HS-27A (cell line): Measurements from ENCODE around the gene LENG1.
"Not testable (repeated sequence)": the region's sequence is repeated elsewhere in the genome, so short reads cannot be mapped to it uniquely, and the experiment has no call there.

Experiments
- DNase-seq: peaks from one replicate; pipeline ENCODE4 v3.0.0-alpha.2; 2012; ENCODE audit warnings: low read depth, missing footprints

LENG1 gene

DNA sequence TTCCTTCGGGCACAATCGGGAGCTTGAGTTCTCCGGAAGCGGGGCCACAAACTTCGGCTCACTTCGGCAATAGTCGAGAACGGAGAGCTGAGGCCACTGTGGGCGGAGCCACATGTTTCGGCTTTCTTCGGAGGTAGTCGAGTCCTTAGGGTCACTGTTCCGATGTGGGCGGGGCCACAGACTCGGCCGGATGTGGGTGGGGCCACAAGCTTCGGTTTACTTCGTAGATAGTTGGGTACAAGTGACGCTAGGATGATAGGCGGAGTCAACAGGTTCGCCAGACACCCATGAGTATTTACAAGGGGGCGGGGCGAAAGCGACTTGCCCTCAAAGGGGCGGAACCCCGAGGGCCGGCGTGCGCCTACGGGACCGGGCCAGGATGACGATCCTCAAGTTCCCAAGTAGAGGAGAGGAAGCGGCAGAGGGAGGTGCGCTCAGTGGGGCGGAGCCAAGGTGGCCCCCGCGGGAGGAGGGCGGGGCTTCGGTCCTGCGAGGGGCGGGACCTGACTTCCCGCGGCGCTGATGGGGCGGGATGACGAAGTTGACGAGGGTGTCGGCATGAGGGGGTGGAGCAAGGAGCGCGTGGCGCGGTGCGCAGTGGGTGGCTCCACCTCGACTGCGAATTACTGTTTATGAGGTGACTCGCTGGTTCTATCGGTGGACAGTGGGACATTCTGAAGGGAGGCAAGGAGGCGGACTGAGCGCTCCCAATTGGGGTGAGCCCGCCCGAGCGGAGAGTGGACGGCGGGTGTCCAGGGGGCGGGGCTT is 30.4 kb upstream of the LENG1 start:
- DNase-seq, result peak; percentile 100

GRCh38 chr19:54189145-54189734 is 29.7 kb upstream of the LENG1 start, which contains the start of gene MBOAT7:
TSS of gene MBOAT7 (minus strand) at chr19:54189580. CDS start at chr19:54188508, 1,072 bp downstream.
- no peak for DNase-seq

- no peak for DNase-seq
Observed at GRCh38 chr19:54188215-54188871, 28.8 kb upstream of the LENG1 start.

DNA sequence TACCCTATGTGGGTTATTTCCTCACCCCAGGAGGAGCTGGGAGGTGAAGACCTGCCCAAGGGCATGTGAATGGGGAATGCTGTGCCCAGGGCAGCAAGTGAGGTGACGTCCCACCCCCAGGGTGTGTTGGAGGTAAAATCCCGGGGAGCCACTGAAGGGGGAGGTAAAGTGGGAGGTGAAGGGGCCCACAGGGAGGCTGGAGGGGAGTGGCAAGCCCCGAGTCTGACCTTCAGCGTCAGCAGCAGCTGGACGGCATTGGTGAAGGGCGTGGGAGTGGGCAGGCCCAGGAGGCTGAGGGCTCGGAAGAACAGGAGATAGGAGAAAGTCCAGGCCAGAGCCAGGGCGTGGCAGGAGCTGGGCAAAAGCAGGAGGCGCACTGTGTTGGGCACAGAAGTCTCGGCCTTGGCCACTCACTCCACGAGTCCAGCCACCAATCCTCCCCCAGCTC is 27.4 kb upstream of the LENG1 start:
- DNase-seq, result no peak

GRCh38 chr19:54186351-54186750 is 26.8 kb upstream of the LENG1 start:
- no peak for DNase-seq

GRCh38 chr19:54183431-54183830 is 23.9 kb upstream of the LENG1 start:
- DNase-seq, result no peak

GRCh38 chr19:54181894-54182293 is 22.4 kb upstream of the LENG1 start:
- not testable (repeated sequence) for DNase-seq

GRCh38 chr19:54180691-54181091 is 21.2 kb upstream of the LENG1 start:
- DNase-seq, result no peak

GRCh38 chr19:54179921-54180461 is 20.5 kb upstream of the LENG1 start:
- no peak for DNase-seq

GRCh38 chr19:54179262-54179852 is 19.8 kb upstream of the LENG1 start:
- no peak for DNase-seq

- DNase-seq, result no peak
Observed at GRCh38 chr19:54178581-54179261, 19.2 kb upstream of the LENG1 start.

- no peak for DNase-seq
Observed at GRCh38 chr19:54173951-54174834, 14.7 kb upstream of the LENG1 start.

GRCh38 chr19:54173359-54173699 is 13.8 kb upstream of the LENG1 start:
- no peak for DNase-seq

DNA sequence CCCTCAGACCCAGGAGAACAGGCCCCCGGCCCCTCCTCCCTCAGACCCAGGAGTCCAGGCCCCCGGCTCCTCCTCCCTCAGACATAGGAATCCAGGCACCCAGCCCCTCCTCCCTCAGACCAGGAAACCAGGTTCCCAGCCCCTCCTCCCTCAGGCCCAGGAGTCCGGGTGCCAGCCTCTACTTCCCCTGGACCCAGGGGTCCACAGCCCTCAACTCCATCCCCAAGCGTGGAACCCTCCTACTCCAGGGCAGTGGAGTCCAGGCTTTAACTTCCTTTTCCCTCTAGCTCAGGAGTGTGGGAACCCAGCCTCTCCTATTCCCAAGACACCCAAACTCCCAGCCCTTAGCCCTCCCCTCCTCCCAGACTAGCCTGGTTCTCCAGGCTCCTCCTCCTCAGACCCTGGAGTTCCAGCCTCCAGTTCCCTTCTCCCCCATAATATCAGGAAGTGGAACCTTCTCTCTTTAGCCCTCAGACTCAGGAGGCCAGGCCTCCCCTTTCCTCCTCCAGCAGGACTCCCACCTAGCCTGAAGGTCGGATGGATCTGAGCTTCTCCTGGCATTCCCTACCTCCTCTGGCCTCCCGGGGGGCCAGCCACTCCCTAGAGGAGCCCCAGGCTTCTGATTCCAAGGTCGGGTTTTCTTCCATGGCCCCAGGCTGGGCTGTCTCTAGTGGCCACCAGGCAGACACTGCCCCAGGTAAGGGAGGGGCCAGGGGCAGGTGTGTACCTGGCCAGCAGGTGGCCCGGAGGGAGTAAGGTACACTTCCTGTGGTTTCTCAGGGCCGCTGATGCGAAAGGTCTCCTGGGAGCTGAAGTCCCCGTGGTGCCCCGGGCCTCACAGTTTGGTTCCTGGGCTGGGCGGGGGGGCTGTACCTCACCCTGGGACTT is 13.2 kb upstream of the LENG1 start, which contains the start of gene TMC4:
TSS of gene TMC4 (minus strand) at position 690 of the 888 bp plus-strand sequence. CDS start at position 647, 43 bp downstream.
- peak; percentile 27 for DNase-seq

GRCh38 chr19:54171736-54172431 is 12.4 kb upstream of the LENG1 start:
- not testable (repeated sequence) for DNase-seq

DNA sequence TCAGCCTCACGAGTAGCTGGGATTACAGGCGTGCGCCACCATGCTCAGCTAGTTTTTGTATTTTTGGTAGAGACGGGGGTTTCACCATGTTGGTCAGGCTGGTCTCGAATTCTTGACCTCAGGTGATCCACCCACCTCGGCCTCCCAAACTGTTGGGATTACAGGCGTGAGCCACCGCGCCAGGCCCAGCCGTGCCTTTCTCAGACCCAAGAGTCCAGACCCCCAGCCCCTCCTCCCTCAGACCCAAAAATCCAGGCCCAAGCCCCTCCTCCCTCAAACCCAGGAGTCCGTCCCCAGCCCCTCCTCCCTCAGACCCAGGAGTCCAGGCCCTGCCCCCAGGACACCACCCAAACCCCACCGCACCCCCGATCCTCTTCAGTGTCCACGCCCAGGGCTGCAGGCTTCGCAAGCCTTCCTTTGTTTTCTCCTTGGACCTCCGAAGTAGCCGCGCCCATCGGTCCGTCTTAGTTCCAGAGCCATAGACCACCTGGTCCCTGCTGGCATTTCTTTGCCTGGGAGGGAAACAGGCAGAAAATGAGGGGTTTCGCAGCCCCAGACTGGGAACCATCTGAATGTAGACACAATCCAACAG is 9.7 kb upstream of the LENG1 start:
- DNase-seq, result no peak

- DNase-seq, result peak; percentile 57
Observed at GRCh38 chr19:54168174-54168917, 8.8 kb upstream of the LENG1 start.

- DNase-seq, result no peak
Observed at GRCh38 chr19:54165222-54165621, 5.7 kb upstream of the LENG1 start.
